ENCODE data around the gene LGMN.

The LGMN gene

GRCh38 chr14:92704036-92704804 is 44.2 kb downstream of the LGMN start:
- Histone ChIP-seq H3K36me3 (ENCODE audit: insufficient read depth, low read length) (peaks cover 2% of the 10 kb centered on the region; the same call in 1 of the 2 replicates), H3K9ac (ENCODE audit: low read depth, low read length) (no peak overlapping the region), H3K9me3 (ENCODE audit: control insufficient read depth, insufficient read depth, low read length) (no peaks in the 10 kb centered on the region), H3K4me1 (ENCODE audit: insufficient read depth, low read length) (peaks cover 2% of the 10 kb centered on the region)

GRCh38 chr14:92703516-92703915 is 44.9 kb downstream of the LGMN start:
- Histone ChIP-seq H3K36me3 (ENCODE audit: insufficient read depth, low read length) (peaks cover 2% of the 10 kb centered on the region; the same call in 1 of the 2 replicates), H3K4me1 (ENCODE audit: insufficient read depth, low read length) (no peaks in the 10 kb centered on the region), H3K9me3 (ENCODE audit: control insufficient read depth, insufficient read depth, low read length) (no peaks in the 10 kb centered on the region), H3K9ac (ENCODE audit: low read depth, low read length) (no peak overlapping the region)

GRCh38 chr14:92702441-92702918 is 45.9 kb downstream of the LGMN start:
- H3K9ac ChIP-seq (ENCODE audit: low read depth, low read length), result no peak overlapping the region
- H3K9me3 ChIP-seq (ENCODE audit: control insufficient read depth, insufficient read depth, low read length), result no peaks in the 10 kb centered on the region
- H3K4me1 ChIP-seq (ENCODE audit: insufficient read depth, low read length), result no peaks in the 10 kb centered on the region
- H3K36me3 ChIP-seq (ENCODE audit: insufficient read depth, low read length), result peaks cover 2% of the 10 kb centered on the region; the same call in 1 of the 2 replicates

DNA sequence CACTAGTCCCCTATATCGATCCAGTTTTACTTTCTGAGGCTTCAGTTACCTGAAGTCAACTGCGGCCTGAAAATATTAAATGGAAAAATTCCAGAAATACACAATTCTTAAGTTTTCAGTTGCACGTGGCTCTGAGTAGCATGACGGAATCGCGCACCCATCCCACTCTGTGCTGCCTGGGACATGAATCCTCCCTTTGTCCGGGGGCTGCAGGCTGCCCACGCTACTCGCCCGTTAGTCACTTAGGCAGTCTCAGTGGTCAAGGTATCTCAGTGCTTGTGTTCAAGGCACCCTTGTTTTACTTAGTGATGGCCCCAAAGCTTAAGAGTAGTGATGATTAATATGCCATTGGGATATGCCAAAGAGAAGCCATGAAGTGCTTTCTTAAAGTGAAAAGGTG is 46.6 kb downstream of the LGMN start:
- H3K4me1 ChIP-seq (ENCODE audit: insufficient read depth, low read length), result no peaks in the 10 kb centered on the region
- H3K9me3 ChIP-seq (ENCODE audit: control insufficient read depth, insufficient read depth, low read length), result no peaks in the 10 kb centered on the region
- peaks cover 2% of the 10 kb centered on the region; the same call in 1 of the 2 replicates for H3K36me3 ChIP-seq (ENCODE audit: insufficient read depth, low read length)
- H3K9ac ChIP-seq (ENCODE audit: low read depth, low read length), result no peak overlapping the region

GRCh38 chr14:92698393-92698792 is 50.0 kb downstream of the LGMN start:
- no peaks in the 10 kb centered on the region for H3K36me3 ChIP-seq (ENCODE audit: insufficient read depth, low read length)
- H3K9me3 ChIP-seq (ENCODE audit: control insufficient read depth, insufficient read depth, low read length), result no peaks in the 10 kb centered on the region
- no peaks in the 10 kb centered on the region for H3K4me1 ChIP-seq (ENCODE audit: insufficient read depth, low read length)
- H3K9ac ChIP-seq (ENCODE audit: low read depth, low read length), result no peak overlapping the region

GRCh38 chr14:92696366-92696765 is 52.1 kb downstream of the LGMN start:
- Histone ChIP-seq H3K9ac (ENCODE audit: low read depth, low read length) (no peak overlapping the region), H3K4me1 (ENCODE audit: insufficient read depth, low read length) (no peaks in the 10 kb centered on the region), H3K9me3 (ENCODE audit: control insufficient read depth, insufficient read depth, low read length) (no peaks in the 10 kb centered on the region), H3K36me3 (ENCODE audit: insufficient read depth, low read length) (no peaks in the 10 kb centered on the region)

DNA sequence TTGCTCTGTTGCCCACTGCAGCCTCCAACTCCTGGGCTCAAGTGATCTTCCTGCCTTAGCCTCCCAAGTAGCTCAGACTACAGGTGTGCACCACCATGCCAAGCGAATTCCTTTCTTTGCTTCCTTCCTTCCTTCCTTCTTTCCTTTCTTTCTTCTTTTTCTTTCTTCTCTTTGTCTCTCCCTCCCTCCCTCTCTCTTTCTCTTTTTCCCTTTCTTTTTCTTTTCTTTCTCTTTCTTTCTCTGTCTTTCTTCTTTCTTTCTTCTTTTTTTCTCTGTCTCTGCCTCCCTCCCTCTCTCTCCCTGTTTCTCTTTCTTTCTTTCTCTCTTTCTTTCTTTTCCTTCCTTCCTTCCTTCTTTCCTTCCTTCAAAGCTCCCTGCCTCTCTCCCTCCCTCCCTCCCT is 52.9 kb downstream of the LGMN start:
- no peaks in the 10 kb centered on the region for H3K36me3 ChIP-seq (ENCODE audit: insufficient read depth, low read length)
- no peaks in the 10 kb centered on the region for H3K4me1 ChIP-seq (ENCODE audit: insufficient read depth, low read length)
- no peak overlapping the region for H3K9ac ChIP-seq (ENCODE audit: low read depth, low read length)
- H3K9me3 ChIP-seq (ENCODE audit: control insufficient read depth, insufficient read depth, low read length), result no peaks in the 10 kb centered on the region

- Histone ChIP-seq H3K9ac (ENCODE audit: low read depth, low read length) (no peak overlapping the region), H3K4me1 (ENCODE audit: insufficient read depth, low read length) (no peaks in the 10 kb centered on the region), H3K36me3 (ENCODE audit: insufficient read depth, low read length) (no peaks in the 10 kb centered on the region)
These were observed 53.6 kb downstream of the LGMN start for GRCh38 chr14:92694807-92695206.

GRCh38 chr14:92693998-92694795 is 54.2 kb downstream of the LGMN start:
- Histone ChIP-seq H3K36me3 (ENCODE audit: insufficient read depth, low read length) (no peaks in the 10 kb centered on the region), H3K4me1 (ENCODE audit: insufficient read depth, low read length) (no peaks in the 10 kb centered on the region), H3K9me3 (ENCODE audit: control insufficient read depth, insufficient read depth, low read length) (no peaks in the 10 kb centered on the region), H3K9ac (ENCODE audit: low read depth, low read length) (no peak overlapping the region)

More at GRCh38 chr14:92694807-92695206, 53.6 kb downstream of the LGMN start:
- H3K9me3 ChIP-seq (ENCODE audit: control insufficient read depth, insufficient read depth, low read length), result no peaks in the 10 kb centered on the region

GRCh38 chr14:92692822-92693226 is 55.6 kb downstream of the LGMN start:
- H3K4me1 ChIP-seq (ENCODE audit: insufficient read depth, low read length), result no peaks in the 10 kb centered on the region
- H3K9ac ChIP-seq (ENCODE audit: low read depth, low read length), result no peak overlapping the region
- no peaks in the 10 kb centered on the region for H3K36me3 ChIP-seq (ENCODE audit: insufficient read depth, low read length)
- H3K9me3 ChIP-seq (ENCODE audit: control insufficient read depth, insufficient read depth, low read length), result no peaks in the 10 kb centered on the region

DNA sequence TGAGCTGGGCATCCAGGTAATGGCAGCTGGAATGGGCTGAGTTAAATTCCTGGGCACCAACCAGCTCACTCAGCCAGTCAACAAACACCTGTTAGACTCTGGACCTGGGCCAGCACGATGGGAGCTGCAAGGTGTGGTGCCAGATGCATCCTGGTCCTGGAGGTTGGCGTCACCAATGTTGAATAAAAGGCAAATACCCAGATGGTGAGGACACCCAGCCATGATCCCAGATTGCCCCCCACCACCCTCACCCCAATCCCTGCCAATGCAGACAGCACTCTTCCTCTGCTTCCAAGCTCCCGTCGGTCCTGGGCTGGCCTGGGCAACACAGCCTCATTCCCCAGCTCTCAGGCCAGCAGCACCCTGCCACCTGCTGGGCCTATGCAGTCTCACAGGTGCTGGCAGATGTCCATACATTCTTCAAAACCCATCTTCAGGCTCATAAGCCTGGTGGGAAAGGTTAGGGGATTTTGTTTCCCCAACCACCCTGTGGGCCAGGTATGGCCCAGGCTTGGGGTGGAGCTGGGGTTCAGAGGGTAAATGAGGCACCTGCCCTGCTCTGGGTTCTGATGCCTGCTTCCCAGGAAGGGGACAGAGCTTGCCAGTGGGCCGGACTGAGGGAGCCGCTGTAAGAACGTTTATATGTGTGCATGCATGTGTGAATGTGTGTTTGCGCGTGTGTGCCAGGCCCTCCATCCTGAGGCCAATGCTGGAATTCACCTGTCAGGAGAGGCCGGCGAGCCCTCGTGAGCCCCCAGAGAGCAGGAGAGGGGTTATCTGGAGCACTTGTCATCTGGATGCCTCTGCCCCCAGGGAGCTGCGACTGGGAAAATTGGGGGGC is 58.0 kb downstream of the LGMN start:
- no peaks in the 10 kb centered on the region for H3K4me1 ChIP-seq (ENCODE audit: insufficient read depth, low read length)
- H3K36me3 ChIP-seq (ENCODE audit: insufficient read depth, low read length), result no peaks in the 10 kb centered on the region
- H3K9me3 ChIP-seq (ENCODE audit: control insufficient read depth, insufficient read depth, low read length), result no peaks in the 10 kb centered on the region
- no peak overlapping the region for H3K9ac ChIP-seq (ENCODE audit: low read depth, low read length)

- Histone ChIP-seq H3K4me1 (ENCODE audit: insufficient read depth, low read length) (no peaks in the 10 kb centered on the region), H3K36me3 (ENCODE audit: insufficient read depth, low read length) (no peaks in the 10 kb centered on the region), H3K9me3 (ENCODE audit: control insufficient read depth, insufficient read depth, low read length) (no peaks in the 10 kb centered on the region), H3K9ac (ENCODE audit: low read depth, low read length) (peak overlapping the region; percentile 67; the same call in 1 of the 2 replicates)
These were observed 59.7 kb downstream of the LGMN start for GRCh38 chr14:92688434-92689375.

- Histone ChIP-seq H3K36me3 (ENCODE audit: insufficient read depth, low read length) (no peaks in the 10 kb centered on the region), H3K4me1 (ENCODE audit: insufficient read depth, low read length) (no peaks in the 10 kb centered on the region), H3K9me3 (ENCODE audit: control insufficient read depth, insufficient read depth, low read length) (no peaks in the 10 kb centered on the region), H3K9ac (ENCODE audit: low read depth, low read length) (peak overlapping the region; percentile 67; the same call in 1 of the 2 replicates)
These were observed 60.6 kb downstream of the LGMN start for GRCh38 chr14:92687681-92688433.

All from ES-I3 (cell line).